HCT116 (cell line): ENCODE data around the gene CHST15. TPM values are rescaled to one million over a fixed set of nuclear protein-coding genes. Genes with fewer than 3 reads are reported as not detected.

Source experiments
- ATAC-seq: fragments of 200-7000 bp; cut with Tn5 transposase; 2 replicates; pipeline ENCODE4 v1.9.1; 2020; ENCODE audit warnings: mild to moderate bottlenecking, moderate library complexity
- BruUV-seq: library from RNA; stranded (reverse); fragments of 400-500 nt; replicated peaks from 2 replicates; lab custom pipeline; 2021; lab: Mats Ljungman, UMichigan
- CTCF ChIA-PET: fragments of 300-600 bp; sonication (Branson Sonifier 250); formaldehyde crosslinking; loops from one replicate; lab custom pipeline; 2021; ENCODE audit warnings: antibody characterized with exemption; lab: Charles Lee
- POLR2A ChIA-PET: fragments of 300-600, 350-600 bp; sonication (Branson Sonifier 250); formaldehyde crosslinking; loops from one replicate; lab custom pipeline; 2021; ENCODE audit warnings: antibody characterized with exemption; lab: Charles Lee
- RAD21 ChIA-PET, 2 experiments: fragments of 300-600 bp; sonication (Branson Sonifier 250); formaldehyde crosslinking; loops; one replicate each; lab custom pipeline; 2023; ENCODE audit warnings: low total read pairs in 2 of 2; ENCODE audit not compliant: uncharacterized antibody in 2 of 2, unreplicated experiment in 2 of 2, low non-redundant PET in 1 of 2; lab: Charles Lee
- DNase-seq: peaks from one replicate; pipeline ENCODE4 v3.0.0-alpha.2; 2010; ENCODE audit warnings: low read depth, low spot score
- H2AFZ ChIP-seq: fragments of 200-600 bp; shearing (Covaris generic), sonication (generic); 2 replicates; pipeline ENCODE4 v1.6.1; 2017; ENCODE audit warnings: low read depth, mixed run types, mixed read lengths, antibody characterized with exemption, low read length; ENCODE audit not compliant: poor library complexity, severe bottlenecking
- H3K27ac ChIP-seq: 2 replicates; pipeline ENCODE4 v1.5.1; 2012; ENCODE audit warnings: low read depth, low read length
- H3K27me3 ChIP-seq: fragments of 200-600 bp; sonication (generic); 2 replicates; pipeline ENCODE4 v1.6.1; 2016; ENCODE audit warnings: mixed run types, low read length, mixed read lengths; ENCODE audit not compliant: insufficient read depth
- H3K36me3 ChIP-seq, 2 experiments: fragments of 200-500 bp in 1 of 2; fragments of 200-600 bp in 1 of 2; sonication (Bioruptor generic) in 1 of 2; sonication (generic) in 1 of 2; 2 replicates each; pipeline versions ENCODE4 v1.5.1 to v1.6.1; 2014 to 2016; ENCODE audit warnings: low read length in 2 of 2, inconsistent platforms in 1 of 2, mixed read lengths in 1 of 2, mixed run types in 1 of 2; ENCODE audit not compliant: insufficient read depth in 2 of 2, control insufficient read depth in 1 of 2
- H3K4me1 ChIP-seq, 2 experiments: fragments of 200-600 bp in 1 of 2; sonication (generic) in 1 of 2; 2 replicates each; pipeline versions ENCODE4 v1.5.1 to v1.6.1; 2012 to 2017; ENCODE audit warnings: low read length in 2 of 2, inconsistent platforms in 1 of 2, mild to moderate bottlenecking in 1 of 2, mixed read lengths in 1 of 2, mixed run types in 1 of 2, moderate library complexity in 1 of 2; ENCODE audit not compliant: insufficient read depth in 2 of 2, control insufficient read depth in 1 of 2
- H3K4me2 ChIP-seq: fragments of 200-600 bp; sonication (generic); 2 replicates; pipeline ENCODE4 v1.6.1; 2017; ENCODE audit warnings: mixed run types, low read length, mixed read lengths
- H3K4me3 ChIP-seq, 2 experiments: fragments of 200-600 bp in 1 of 2; sonication (generic) in 1 of 2; replicated peaks in 1 of 2; 2 replicates each; pipeline ENCODE4 v1.5.1; 2011 to 2016; ENCODE audit warnings: low read length in 2 of 2, control low read depth in 1 of 2, low read depth in 1 of 2, mild to moderate bottlenecking in 1 of 2, mixed read lengths in 1 of 2, mixed run types in 1 of 2
- H3K79me2 ChIP-seq: fragments of 200-600 bp; sonication (generic); 2 replicates; pipeline ENCODE4 v1.6.1; 2017; ENCODE audit warnings: mild to moderate bottlenecking, mixed run types, low read length, moderate library complexity, mixed read lengths; ENCODE audit not compliant: insufficient read depth
- H3K9ac ChIP-seq: fragments of 200-600 bp; sonication (generic); 2 replicates; pipeline ENCODE4 v1.6.1; 2016; ENCODE audit warnings: low read length, mixed read lengths
- H3K9me2 ChIP-seq: fragments of 200-600 bp; sonication (generic), shearing (Covaris generic); 2 replicates; pipeline ENCODE4 v1.6.1; 2017; ENCODE audit warnings: mixed run types, mild to moderate bottlenecking, moderate library complexity; ENCODE audit not compliant: insufficient read depth
- H3K9me3 ChIP-seq, 2 experiments: fragments of 200-500 bp in 1 of 2; fragments of 200-600 bp in 1 of 2; sonication (Bioruptor generic) in 1 of 2; sonication (generic) in 1 of 2; 2 replicates each; pipeline ENCODE4 v1.6.1; 2014 to 2017; ENCODE audit warnings: low read length in 2 of 2, mixed read lengths in 2 of 2, inconsistent platforms in 1 of 2, low read depth in 1 of 2, mild to moderate bottlenecking in 1 of 2, mixed run types in 1 of 2, moderate library complexity in 1 of 2; ENCODE audit not compliant: control insufficient read depth in 1 of 2, insufficient read depth in 1 of 2
- H4K20me1 ChIP-seq: fragments of 200-600 bp; sonication (generic), shearing (Covaris generic); 2 replicates; pipeline ENCODE4 v1.6.1; 2017; ENCODE audit warnings: mixed run types, mild to moderate bottlenecking, moderate library complexity; ENCODE audit not compliant: insufficient read depth
- CBX3 ChIP-seq: IDR thresholded peaks from 2 replicates; pipeline ENCODE4 v1.6.1; 2012; ENCODE audit warnings: low read depth
- EGR1 ChIP-seq: IDR thresholded peaks from 2 replicates; pipeline ENCODE4 v1.6.1; 2012; ENCODE audit warnings: low read depth
- ELF1 ChIP-seq: IDR thresholded peaks from 2 replicates; pipeline ENCODE4 v1.6.1; 2012; ENCODE audit warnings: low read depth, borderline replicate concordance
- EZH2phosphoT487 ChIP-seq: fragments of 200-600 bp; IDR thresholded peaks from 2 replicates; pipeline ENCODE4 v1.6.1; 2018; ENCODE audit warnings: antibody characterized with exemption, borderline replicate concordance
- JUND ChIP-seq: IDR thresholded peaks from 2 replicates; pipeline ENCODE4 v1.6.1; 2012
- MAX ChIP-seq: IDR thresholded peaks from 2 replicates; pipeline ENCODE4 v1.6.1; 2012
- POLR2AphosphoS5 ChIP-seq: IDR thresholded peaks from 2 replicates; pipeline ENCODE4 v1.6.1; 2011; ENCODE audit warnings: mild to moderate bottlenecking, low read depth, low read length, moderate library complexity
- RAD21 ChIP-seq: IDR thresholded peaks from 2 replicates; pipeline ENCODE4 v1.6.1; 2012; ENCODE audit warnings: low read depth, mild to moderate bottlenecking
- REST ChIP-seq: IDR thresholded peaks from 2 replicates; pipeline ENCODE4 v1.6.1; 2012; ENCODE audit warnings: low read depth
- SIN3A ChIP-seq: IDR thresholded peaks from 2 replicates; pipeline ENCODE4 v1.6.1; 2012; ENCODE audit warnings: low read depth
- SP1 ChIP-seq: IDR thresholded peaks from 2 replicates; pipeline ENCODE4 v1.6.1; 2012; ENCODE audit warnings: low read depth
- SRF ChIP-seq: IDR thresholded peaks from 2 replicates; pipeline ENCODE4 v1.6.1; 2012; ENCODE audit warnings: low read depth
- TCF7L2 ChIP-seq: IDR thresholded peaks from 2 replicates; pipeline ENCODE4 v1.7.0; 2011; ENCODE audit warnings: borderline replicate concordance, inconsistent platforms; ENCODE audit not compliant: insufficient read depth, insufficient read length; ENCODE audit errors: extremely low read depth
- ZFX ChIP-seq: fragments of 450-650 bp; IDR thresholded peaks from 2 replicates; pipeline ENCODE4 v1.6.1; 2017
- intact Hi-C: fragments of 100-400 bp; cut with micrococcal nuclease; formaldehyde crosslinking; loops from 2 replicates; pipeline ENCODE4 v1.10.0; 2022
- total RNA-seq: library from RNA; stranded (reverse); gene quantifications from one replicate; pipeline ENCODE4 v1.2.1, GENCODE V29; 2021; ENCODE audit not compliant: unreplicated experiment
- TF ChIP-seq, protein P1 (sequence below), 3 experiments: fragments of 200-600 bp in 1 of 3; sonication (generic) in 1 of 3; IDR thresholded peaks in 2 of 3; conservative IDR thresholded peaks in 1 of 3; 2 replicates each; pipeline ENCODE4 v1.5.1; 2012 to 2017; ENCODE audit warnings: low read depth in 2 of 3, low read length in 2 of 3, antibody characterized with exemption in 1 of 3, borderline replicate concordance in 1 of 3, control low read depth in 1 of 3, mild to moderate bottlenecking in 1 of 3, mixed read lengths in 1 of 3, mixed run types in 1 of 3, moderate library complexity in 1 of 3; ENCODE audit not compliant: insufficient read depth in 1 of 3

CHST15 gene
- total RNA-seq, 1 experiment from 2014 or later = 47.2 TPM

- intact Hi-C loops = no loop called here
- H3K4me2 ChIP-seq = no peak overlapping the region
- TF ChIP-seq SP1 (no peak), ELF1 (no peak), EGR1 (no peak)
- ATAC-seq (no peak), DNase-seq (no peak)
- H3K4me3 ChIP-seq = no peak overlapping the region
- no TSS peak for BruUV-seq
- CTCF ChIA-PET = no interaction called here
- H3K36me3 ChIP-seq = peaks cover 26 to 32% of the 10 kb centered on the region in 2 experiments
- no peaks in the 10 kb centered on the region for H3K27me3 ChIP-seq
- H3K9me3 ChIP-seq = no peaks in the 10 kb centered on the region
- H3K27ac ChIP-seq = no peak overlapping the region
- RAD21 ChIA-PET = no interaction called here
- no peaks in the 10 kb centered on the region for H4K20me1 ChIP-seq
- H3K4me1 ChIP-seq = peaks cover 0 to 8% of the 10 kb centered on the region in 2 experiments; a peak in 1 of 4 replicates
- no peak overlapping the region for H3K9ac ChIP-seq
- H2AFZ ChIP-seq = no peak overlapping the region
- H3K9me2 ChIP-seq = no peaks in the 10 kb centered on the region
- no peaks in the 10 kb centered on the region for H3K79me2 ChIP-seq
- POLR2A ChIA-PET = no interaction called here
These were observed 52.8 kb downstream of the CHST15 start for GRCh38 chr10:124040451-124041188.

DNA sequence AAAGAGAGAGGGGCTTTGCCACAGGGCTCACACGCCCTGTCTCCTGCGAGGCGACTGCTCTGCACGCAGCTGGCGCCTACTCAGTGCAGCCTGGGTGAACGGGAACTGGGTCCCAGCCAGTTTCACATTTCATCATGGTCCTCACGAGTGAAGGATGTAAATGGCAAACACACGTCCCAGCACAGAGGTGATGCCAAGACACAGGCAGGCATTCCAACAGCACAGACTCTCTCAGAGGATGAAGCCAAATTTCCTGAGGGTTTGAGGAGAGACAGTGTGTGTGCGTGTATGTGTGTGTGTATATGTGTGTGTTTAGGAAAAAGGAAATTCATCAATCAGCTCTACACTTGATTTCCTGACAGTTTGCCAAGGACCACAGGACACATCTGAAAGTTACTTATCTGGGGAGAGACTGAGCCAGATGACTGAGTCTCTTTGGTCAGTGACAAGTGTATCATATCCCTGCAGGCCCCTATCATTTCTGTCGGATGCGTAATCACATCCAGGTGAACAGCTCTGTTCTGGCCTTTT lies 53.9 kb downstream of the CHST15 start:
- CTCF ChIA-PET = no interaction called here
- Histone ChIP-seq H3K9me2 (no peaks in the 10 kb centered on the region), H3K27me3 (no peaks in the 10 kb centered on the region), H3K9me3 (no peaks in the 10 kb centered on the region), H3K4me3 (no peak overlapping the region), H3K27ac (no peak overlapping the region), H3K4me2 (no peak overlapping the region), H3K79me2 (no peaks in the 10 kb centered on the region), H2AFZ (no peak overlapping the region), H3K4me1 (peaks cover 0 to 9% of the 10 kb centered on the region in 2 experiments; a peak in 1 of 4 replicates), H4K20me1 (no peaks in the 10 kb centered on the region), H3K36me3 (peaks cover 26 to 32% of the 10 kb centered on the region in 2 experiments), H3K9ac (no peak overlapping the region)
- DNase-seq (no peak), ATAC-seq (no peak)
- BruUV-seq = TSS peak; percentile 41
- intact Hi-C loops = no loop called here
- RAD21 ChIA-PET = no interaction called here
- POLR2A ChIA-PET = no interaction called here
- TF ChIP-seq ZFX (no peak), POLR2AphosphoS5 (no peak), JUND (no peak), EZH2phosphoT487 (no peak), CBX3 (no peak), MAX (no peak), EGR1 (no peak), SRF (no peak), TCF7L2 (no peak), REST (no peak), RAD21 (no peak), SIN3A (no peak)
- TF ChIP-seq, protein P1, sequence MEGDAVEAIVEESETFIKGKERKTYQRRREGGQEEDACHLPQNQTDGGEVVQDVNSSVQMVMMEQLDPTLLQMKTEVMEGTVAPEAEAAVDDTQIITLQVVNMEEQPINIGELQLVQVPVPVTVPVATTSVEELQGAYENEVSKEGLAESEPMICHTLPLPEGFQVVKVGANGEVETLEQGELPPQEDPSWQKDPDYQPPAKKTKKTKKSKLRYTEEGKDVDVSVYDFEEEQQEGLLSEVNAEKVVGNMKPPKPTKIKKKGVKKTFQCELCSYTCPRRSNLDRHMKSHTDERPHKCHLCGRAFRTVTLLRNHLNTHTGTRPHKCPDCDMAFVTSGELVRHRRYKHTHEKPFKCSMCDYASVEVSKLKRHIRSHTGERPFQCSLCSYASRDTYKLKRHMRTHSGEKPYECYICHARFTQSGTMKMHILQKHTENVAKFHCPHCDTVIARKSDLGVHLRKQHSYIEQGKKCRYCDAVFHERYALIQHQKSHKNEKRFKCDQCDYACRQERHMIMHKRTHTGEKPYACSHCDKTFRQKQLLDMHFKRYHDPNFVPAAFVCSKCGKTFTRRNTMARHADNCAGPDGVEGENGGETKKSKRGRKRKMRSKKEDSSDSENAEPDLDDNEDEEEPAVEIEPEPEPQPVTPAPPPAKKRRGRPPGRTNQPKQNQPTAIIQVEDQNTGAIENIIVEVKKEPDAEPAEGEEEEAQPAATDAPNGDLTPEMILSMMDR (IDR thresholded peaks at IDR 0.05 in 2 of 3, conservative IDR thresholded peaks at IDR 0.05 in 1 of 3; ENCODE audit: borderline replicate concordance in 1 of 3, insufficient read depth in 1 of 3, low read depth in 2 of 3, low read length in 2 of 3) = no peak
